Activated CD8-positive, alpha-beta T cell treated with anti-CD3 and anti-CD28 coated beads, Interleukin-2, amount 10 ng/mL, durations not matched to agents 7 days and 5 days (primary cell): ENCODE measurements around the gene ITPR1. TPM values are rescaled to one million over a fixed set of nuclear protein-coding genes. Genes with fewer than 3 reads are reported as not detected.

Source experiments
- ATAC-seq: fragments of 150-1000 bp; cut with Tn5 transposase; one replicate; pipeline ENCODE4 v1.10.0; 2021; ENCODE audit warnings: moderate library complexity
- CTCF ChIA-PET: fragments of 350-600 bp; sonication (Branson Sonifier 250); formaldehyde crosslinking; loops from one replicate; lab custom pipeline; 2021; ENCODE audit warnings: antibody characterized with exemption; lab: Charles Lee
- POLR2A ChIA-PET: fragments of 350-600 bp; sonication (Branson Sonifier 250); formaldehyde crosslinking; loops from one replicate; lab custom pipeline; 2021; ENCODE audit warnings: antibody characterized with exemption; lab: Charles Lee
- DNase-seq: peaks from one replicate; pipeline ENCODE4 v3.0.0-alpha.2; 2020
- H3K27ac Mint-ChIP-seq: one replicate; pipeline ENCODE4 v1.8.0; 2021; ENCODE audit warnings: mild to moderate bottlenecking, mixed read lengths
- H3K27me3 Mint-ChIP-seq: one replicate; pipeline ENCODE4 v1.8.0; 2021; ENCODE audit warnings: low read depth, mixed read lengths
- H3K36me3 Mint-ChIP-seq: one replicate; pipeline ENCODE4 v1.8.0; 2021; ENCODE audit warnings: low read depth, mixed read lengths
- H3K4me1 Mint-ChIP-seq: one replicate; pipeline ENCODE4 v1.8.0; 2021; ENCODE audit warnings: low read depth, mixed read lengths
- H3K4me3 Mint-ChIP-seq: one replicate; pipeline ENCODE4 v1.8.0; 2021; ENCODE audit warnings: mild to moderate bottlenecking, mixed read lengths
- H3K9me3 Mint-ChIP-seq: one replicate; pipeline ENCODE4 v1.8.0; 2022; ENCODE audit warnings: mixed read lengths; ENCODE audit not compliant: insufficient read depth
- total RNA-seq, 2 experiments: library from RNA; stranded (reverse); gene quantifications; one replicate each; pipeline ENCODE4 v1.2.3, GENCODE V29; 2021

The ITPR1 gene
- total RNA-seq, 2 experiments from 2014 or later, result 53.8 to 57.3 TPM

DNA sequence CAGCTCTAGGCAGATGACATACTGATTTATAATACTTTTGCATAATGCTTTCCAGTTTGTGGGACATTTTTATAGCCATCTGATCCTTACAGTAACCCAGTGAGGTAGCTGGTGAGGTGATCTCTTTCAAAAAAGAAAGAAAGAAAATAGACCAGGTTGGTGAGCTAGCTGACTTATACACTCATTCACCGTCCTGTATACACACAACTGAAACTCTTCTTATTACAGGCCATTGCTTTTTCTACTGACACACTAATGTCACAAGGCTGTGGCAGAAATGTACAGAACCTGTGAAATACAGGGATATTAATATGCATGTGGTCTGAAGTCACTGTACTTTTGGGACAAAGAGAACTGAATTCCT, 335.9 kb downstream of the ITPR1 start:
- ChIA-PET POLR2A (interaction anchor here (0.6 to 21.8 kb wide), 6 partner anchors 8 to 275 kb away, joined by 3 to 737 read pairs (median 4); partner anchors contain the start of gene BHLHE40), CTCF (interaction anchor here (0.6 to 17.3 kb wide), 7 partner anchors 13 to 190 kb away, joined by 3 to 272 read pairs (median 4); partner anchors contain the start of gene BHLHE40)
- Mint-ChIP-seq H3K4me1 (peaks cover 92% of the 10 kb centered on the region), H3K36me3 (peaks cover 85% of the 10 kb centered on the region), H3K27me3 (no peaks in the 10 kb centered on the region), H3K27ac (peak overlapping the region; percentile 86), H3K4me3 (peak overlapping the region; percentile 59), H3K9me3 (peaks cover 9% of the 10 kb centered on the region)
- no peak for DNase-seq
- ATAC-seq, result peak; percentile 12

DNA sequence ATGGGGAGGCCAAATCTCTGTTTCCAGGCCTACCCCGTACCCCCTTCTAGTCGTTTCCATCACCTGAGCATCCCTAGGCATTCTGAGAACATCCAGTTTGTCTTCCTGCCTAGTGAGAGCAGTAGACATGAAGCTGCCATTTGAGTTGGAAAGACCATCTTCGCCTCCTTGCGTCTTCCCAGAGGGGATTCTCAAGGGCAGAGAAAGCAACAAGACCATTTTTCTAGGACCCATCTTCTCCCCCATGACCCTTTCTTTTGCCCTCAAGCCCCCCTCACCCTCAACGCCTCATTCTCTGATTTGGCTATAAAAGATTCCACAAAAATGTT, 337.4 kb downstream of the ITPR1 start:
- Mint-ChIP-seq H3K27ac (peak overlapping the region; percentile 97), H3K9me3 (peaks cover 8% of the 10 kb centered on the region), H3K4me1 (peaks cover 92% of the 10 kb centered on the region), H3K27me3 (no peaks in the 10 kb centered on the region), H3K4me3 (peak overlapping the region; percentile 85), H3K36me3 (peaks cover 74% of the 10 kb centered on the region)
- DNase-seq (peak; percentile 37), ATAC-seq (no peak)
- CTCF ChIA-PET, result interaction anchor here (0.8 to 17.3 kb wide), 12 partner anchors 9 to 151 kb away, joined by 3 to 272 read pairs (median 6); partner anchors contain the start of gene BHLHE40
- POLR2A ChIA-PET, result interaction anchor here (0.7 to 21.8 kb wide), 12 partner anchors 9 to 185 kb away, joined by 3 to 737 read pairs (median 3); partner anchors contain the start of gene BHLHE40

DNA sequence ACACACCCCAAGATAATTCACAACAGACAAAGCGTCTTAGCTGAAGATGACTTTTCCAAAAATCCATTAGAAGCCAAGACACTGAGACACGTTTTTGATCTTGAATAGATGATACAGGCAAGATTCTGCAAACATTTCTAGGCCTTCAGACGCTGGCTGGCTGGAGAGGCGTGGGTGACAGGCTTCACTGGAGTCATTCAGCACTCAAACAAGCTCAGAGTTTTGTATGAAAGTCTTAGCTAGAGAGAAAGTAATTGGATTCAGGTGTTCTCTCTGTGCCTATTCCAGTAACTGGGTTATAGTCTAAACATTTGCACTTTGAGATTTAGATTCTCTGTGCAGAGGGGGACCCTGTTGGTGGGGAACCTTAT, 338.4 kb downstream of the ITPR1 start:
- ChIA-PET CTCF (interaction anchor here (0.8 to 17.3 kb wide), 12 partner anchors 10 to 181 kb away, joined by 3 to 272 read pairs (median 4); partner anchors contain the start of gene BHLHE40), POLR2A (interaction anchor here (0.7 to 21.8 kb wide), 9 partner anchors 9 to 169 kb away, joined by 3 to 737 read pairs (median 5); partner anchors contain the start of gene BHLHE40)
- Mint-ChIP-seq H3K4me1 (peaks cover 92% of the 10 kb centered on the region), H3K4me3 (peak overlapping the region; percentile 85), H3K27me3 (no peaks in the 10 kb centered on the region), H3K36me3 (peaks cover 75% of the 10 kb centered on the region), H3K9me3 (peaks cover 8% of the 10 kb centered on the region), H3K27ac (peak overlapping the region; percentile 97)
- ATAC-seq, result peak; percentile 21
- DNase-seq, result peak; percentile 68

DNA sequence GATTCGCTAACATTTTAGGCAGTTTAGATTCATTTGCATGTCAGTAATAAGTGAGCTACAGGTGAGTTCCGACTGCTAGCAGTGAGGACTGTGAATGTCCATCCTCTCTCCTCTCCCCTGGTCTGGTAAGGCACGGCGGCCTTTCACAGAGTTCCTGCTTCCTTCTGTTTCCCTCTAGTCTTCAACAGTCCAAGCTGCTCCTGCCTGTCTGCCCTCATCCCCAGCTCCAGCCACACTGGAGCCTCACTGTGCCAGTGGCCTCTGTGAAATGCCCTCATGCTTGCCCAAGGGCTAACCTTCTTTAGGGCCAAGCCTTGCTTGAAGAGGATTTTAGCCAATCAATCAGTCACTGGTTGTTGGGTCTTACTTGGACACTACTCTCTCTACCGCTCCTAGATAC, 340.3 kb downstream of the ITPR1 start:
- no peak for ATAC-seq
- Mint-ChIP-seq H3K27ac (peak overlapping the region; percentile 92), H3K4me1 (peaks cover 92% of the 10 kb centered on the region), H3K36me3 (peaks cover 75% of the 10 kb centered on the region), H3K4me3 (peak overlapping the region; percentile 65), H3K27me3 (no peaks in the 10 kb centered on the region), H3K9me3 (no peaks in the 10 kb centered on the region)
- POLR2A ChIA-PET, result interaction anchor here (1.0 to 21.8 kb wide), 5 partner anchors 10 to 178 kb away, joined by 3 to 737 read pairs (median 131); partner anchors contain the start of gene BHLHE40
- DNase-seq, result no peak
- CTCF ChIA-PET, result interaction anchor here (1.0 to 17.3 kb wide), 8 partner anchors 8 to 148 kb away, joined by 3 to 272 read pairs (median 15); partner anchors contain the start of gene BHLHE40

DNA sequence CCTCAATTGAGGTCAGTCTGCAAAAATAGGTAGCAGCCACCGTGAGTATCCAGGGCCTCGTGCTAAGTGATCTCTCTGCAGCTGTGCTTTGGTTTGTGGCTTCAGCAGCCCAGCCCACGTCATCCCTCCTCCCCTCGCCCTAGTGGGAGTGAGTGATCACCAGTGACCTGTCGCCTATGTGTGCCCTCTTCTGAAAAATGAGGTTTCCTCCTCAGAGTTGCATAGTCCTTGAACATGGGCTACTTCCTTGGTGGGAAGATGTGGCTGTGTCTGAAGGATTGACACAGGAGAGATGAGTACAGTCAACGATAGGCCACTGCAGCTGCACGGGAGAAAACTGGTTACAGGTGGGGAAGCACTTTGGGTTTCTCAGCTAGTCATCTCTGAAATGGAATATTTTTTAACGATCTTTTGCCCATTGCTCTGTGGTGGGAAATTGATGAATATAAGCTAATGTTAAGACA, 341.3 kb downstream of the ITPR1 start:
- POLR2A ChIA-PET, result interaction anchor here (0.8 to 21.8 kb wide), 12 partner anchors 8 to 354 kb away, joined by 3 to 737 read pairs (median 4); partner anchors contain the start of genes BHLHE40, EDEM1 and ITPR1
- CTCF ChIA-PET, result interaction anchor here (0.6 to 17.3 kb wide), 14 partner anchors 9 to 218 kb away, joined by 3 to 272 read pairs (median 3); partner anchors contain the start of gene BHLHE40
- ATAC-seq, result peak; percentile 59
- peak; percentile 89 for DNase-seq
- Mint-ChIP-seq H3K9me3 (no peaks in the 10 kb centered on the region), H3K36me3 (peaks cover 75% of the 10 kb centered on the region), H3K27ac (peak overlapping the region; percentile 92), H3K4me1 (peaks cover 91% of the 10 kb centered on the region), H3K27me3 (no peaks in the 10 kb centered on the region), H3K4me3 (peak overlapping the region; percentile 65)

DNA sequence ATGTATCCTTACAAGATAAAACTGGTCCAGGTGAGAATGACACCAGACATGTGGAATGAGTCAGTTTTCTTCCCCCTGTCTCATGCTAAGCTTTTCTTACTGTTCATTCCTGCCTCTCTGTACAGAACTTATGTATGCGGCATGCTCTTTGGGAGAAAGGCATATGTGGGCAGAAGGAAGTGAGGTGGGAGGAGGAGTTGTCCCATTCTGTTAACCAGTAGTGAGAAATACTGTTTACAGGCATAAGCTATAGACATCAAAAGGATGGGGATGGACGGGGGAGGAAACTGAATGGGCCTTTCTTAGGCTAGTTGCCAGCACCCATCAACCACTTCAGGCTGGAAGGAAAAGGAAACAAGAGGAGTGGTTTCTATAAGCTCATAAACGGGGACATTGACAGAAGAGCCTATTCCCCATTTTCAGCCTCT, 342.5 kb downstream of the ITPR1 start:
- Mint-ChIP-seq H3K27ac (peak overlapping the region; percentile 92), H3K9me3 (no peaks in the 10 kb centered on the region), H3K27me3 (no peaks in the 10 kb centered on the region), H3K4me3 (peak overlapping the region; percentile 25), H3K36me3 (peaks cover 73% of the 10 kb centered on the region), H3K4me1 (peaks cover 93% of the 10 kb centered on the region)
- no peak for ATAC-seq
- ChIA-PET CTCF (interaction anchor here (1.2 to 17.3 kb wide), 6 partner anchors 9 to 145 kb away, joined by 3 to 272 read pairs (median 18); partner anchors contain the start of gene BHLHE40), POLR2A (interaction anchor here (0.6 to 21.8 kb wide), 10 partner anchors 8 to 343 kb away, joined by 4 to 737 read pairs (median 4); partner anchors contain the start of genes BHLHE40 and ITPR1)
- no peak for DNase-seq

DNA sequence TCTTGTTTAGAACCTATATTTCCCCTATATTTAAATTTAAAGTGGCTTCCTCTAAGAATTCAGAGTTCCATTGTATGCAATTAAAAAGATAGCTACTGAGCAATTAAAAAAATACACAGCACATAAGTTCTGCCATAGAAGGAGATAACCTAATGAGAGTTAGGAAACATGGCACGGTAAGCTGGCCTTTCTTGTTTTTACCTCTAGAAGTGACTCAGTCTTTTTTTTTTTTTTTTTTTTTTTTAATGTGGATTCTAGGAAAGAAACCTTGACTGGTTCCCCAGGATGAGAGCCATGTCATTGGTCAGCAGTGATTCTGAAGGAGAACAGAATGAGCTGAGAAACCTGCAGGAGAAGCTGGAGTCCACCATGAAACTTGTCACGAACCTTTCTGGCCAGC, 343.4 kb downstream of the ITPR1 start:
- Mint-ChIP-seq H3K9me3 (no peaks in the 10 kb centered on the region), H3K36me3 (peaks cover 78% of the 10 kb centered on the region), H3K27ac (peak overlapping the region; percentile 92), H3K27me3 (no peaks in the 10 kb centered on the region), H3K4me3 (no peak overlapping the region), H3K4me1 (peaks cover 93% of the 10 kb centered on the region)
- ATAC-seq (no peak), DNase-seq (no peak)
- CTCF ChIA-PET, result interaction anchor here (1.0 to 17.3 kb wide), 7 partner anchors 12 to 221 kb away, joined by 3 to 272 read pairs (median 6); partner anchors contain the start of gene BHLHE40
- POLR2A ChIA-PET, result interaction anchor here (13.4 to 21.8 kb wide), 2 partner anchors 15 to 145 kb away, joined by 250 to 737 read pairs; partner anchors contain the start of gene BHLHE40

DNA sequence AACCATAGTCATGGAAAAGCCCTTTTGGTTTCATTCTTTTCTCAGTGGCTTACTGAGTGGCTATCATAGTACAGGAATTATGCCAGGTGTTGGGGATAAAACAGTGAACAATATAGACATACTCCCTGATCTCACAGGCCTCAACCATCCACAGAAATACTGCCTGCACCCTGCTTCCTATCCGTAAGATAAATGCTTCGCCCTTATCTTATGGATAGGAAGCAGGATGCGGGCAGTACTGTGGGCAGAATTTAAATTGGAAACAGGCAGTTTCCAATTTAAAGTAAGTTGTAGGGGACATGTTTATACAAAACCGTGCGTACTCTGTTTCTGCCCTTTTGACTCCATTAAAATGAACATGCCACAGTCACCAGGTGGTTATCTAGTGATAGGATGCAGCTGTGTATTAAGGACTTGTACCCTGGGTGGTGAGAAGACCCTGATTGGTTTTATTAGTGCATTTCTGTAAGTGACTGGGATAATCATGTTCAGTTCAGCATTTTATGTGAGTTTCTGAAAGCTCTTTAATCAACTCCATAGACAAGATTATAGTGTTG, 344.3 kb downstream of the ITPR1 start:
- Mint-ChIP-seq H3K9me3 (no peaks in the 10 kb centered on the region), H3K4me1 (peaks cover 94% of the 10 kb centered on the region), H3K27me3 (no peaks in the 10 kb centered on the region), H3K36me3 (peaks cover 74% of the 10 kb centered on the region), H3K4me3 (no peak overlapping the region), H3K27ac (peak overlapping the region; percentile 92)
- CTCF ChIA-PET, result interaction anchor here (1.0 to 17.3 kb wide), 7 partner anchors 12 to 220 kb away, joined by 3 to 272 read pairs (median 6); partner anchors contain the start of gene BHLHE40
- no peak for ATAC-seq
- POLR2A ChIA-PET, result interaction anchor here (0.6 to 21.8 kb wide), 2 partner anchors 9 to 144 kb away, joined by 3 to 737 read pairs; partner anchors contain the start of gene BHLHE40
- no peak for DNase-seq

DNA sequence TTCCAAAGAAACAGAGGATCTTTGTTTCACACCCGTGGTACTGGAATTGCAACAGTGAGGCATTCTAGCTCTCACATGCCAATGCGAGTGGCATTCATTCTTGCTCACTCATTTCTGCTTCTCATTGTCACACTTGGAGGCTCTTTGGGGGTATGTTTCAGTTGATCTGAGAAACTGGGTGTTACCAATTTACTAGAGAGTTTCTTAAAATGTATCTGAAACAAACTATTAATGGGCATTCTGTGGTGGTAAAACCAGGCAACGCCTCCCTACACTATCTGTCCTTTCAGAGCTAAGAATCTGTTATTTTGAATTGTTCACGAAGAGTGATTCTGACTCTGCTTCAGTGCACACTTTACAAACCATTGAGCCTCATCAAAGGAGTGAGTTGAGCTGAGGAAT, 345.5 kb downstream of the ITPR1 start:
- H3K27me3 Mint-ChIP-seq, result no peaks in the 10 kb centered on the region
- CTCF ChIA-PET, result interaction anchor here (0.8 to 17.3 kb wide), 4 partner anchors 11 to 199 kb away, joined by 3 to 272 read pairs (median 32); partner anchors contain the start of gene BHLHE40
- peak; percentile 4 for DNase-seq
- peaks cover 94% of the 10 kb centered on the region for H3K4me1 Mint-ChIP-seq
- no peak for ATAC-seq
- peaks cover 75% of the 10 kb centered on the region for H3K36me3 Mint-ChIP-seq
- H3K4me3 Mint-ChIP-seq, result no peak overlapping the region
- POLR2A ChIA-PET, result interaction anchor here (1.1 to 21.8 kb wide), 3 partner anchors 10 to 143 kb away, joined by 3 to 737 read pairs (median 5); partner anchors contain the start of gene BHLHE40
- H3K27ac Mint-ChIP-seq, result no peak overlapping the region
- peaks cover under 1% of the 10 kb centered on the region for H3K9me3 Mint-ChIP-seq

DNA sequence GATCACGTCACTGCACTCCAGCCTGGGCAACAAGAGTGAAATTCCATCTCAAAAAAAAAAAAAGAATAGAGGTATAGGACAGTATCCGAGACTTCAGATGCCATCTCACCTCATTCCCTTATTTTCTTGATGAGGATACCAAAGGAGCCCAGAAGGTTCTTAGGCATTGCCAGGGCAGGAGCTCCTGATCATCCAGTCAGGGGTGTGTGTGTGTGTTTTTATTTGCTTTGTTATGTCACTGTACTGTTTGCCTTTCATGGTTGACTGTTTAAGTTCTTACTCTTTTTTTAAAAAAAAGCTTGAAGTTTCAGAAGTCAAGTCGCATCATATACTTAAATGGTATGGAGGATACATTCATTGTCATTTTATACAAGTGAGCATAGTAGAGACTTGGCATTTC, 346.1 kb downstream of the ITPR1 start:
- peaks cover 4% of the 10 kb centered on the region for H3K9me3 Mint-ChIP-seq
- ChIA-PET CTCF (interaction anchor here (1.3 to 17.3 kb wide), 4 partner anchors 10 to 142 kb away, joined by 3 to 272 read pairs (median 28); partner anchors contain the start of gene BHLHE40), POLR2A (interaction anchor here (0.7 to 21.8 kb wide), 4 partner anchors 9 to 160 kb away, joined by 3 to 737 read pairs (median 4); partner anchors contain the start of gene BHLHE40)
- H3K27ac Mint-ChIP-seq, result no peak overlapping the region
- H3K4me3 Mint-ChIP-seq, result no peak overlapping the region
- ATAC-seq (no peak), DNase-seq (no peak)
- H3K36me3 Mint-ChIP-seq, result peaks cover 73% of the 10 kb centered on the region
- no peaks in the 10 kb centered on the region for H3K27me3 Mint-ChIP-seq
- peaks cover 93% of the 10 kb centered on the region for H3K4me1 Mint-ChIP-seq

DNA sequence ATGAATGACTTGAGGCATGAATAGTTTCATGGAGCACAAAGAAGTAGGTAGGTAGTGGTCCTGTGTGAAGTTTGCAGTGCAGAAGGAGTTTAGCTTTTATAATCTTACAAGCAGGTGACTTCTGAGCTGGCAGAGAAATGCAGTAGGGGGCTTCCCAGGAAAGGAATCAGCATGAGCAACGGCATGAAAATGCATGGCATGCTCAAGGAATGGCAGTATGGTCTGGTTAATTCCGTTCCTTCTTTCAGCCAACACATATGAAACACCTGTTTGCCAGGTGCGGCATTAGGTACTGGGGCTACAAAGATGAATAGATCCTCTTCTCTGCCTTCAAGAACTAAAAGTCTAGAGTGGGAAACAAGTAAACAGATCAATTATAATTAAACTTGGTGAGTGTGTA, 348.1 kb downstream of the ITPR1 start:
- POLR2A ChIA-PET, result interaction anchor here (0.6 to 21.8 kb wide), 7 partner anchors 9 to 140 kb away, joined by 3 to 737 read pairs (median 13); partner anchors contain the start of gene BHLHE40
- Mint-ChIP-seq H3K27me3 (no peaks in the 10 kb centered on the region), H3K9me3 (peaks cover 4% of the 10 kb centered on the region), H3K36me3 (peaks cover 76% of the 10 kb centered on the region), H3K4me3 (no peak overlapping the region), H3K27ac (peak overlapping the region; percentile 86), H3K4me1 (peaks cover 93% of the 10 kb centered on the region)
- CTCF ChIA-PET, result interaction anchor here (0.7 to 1.8 kb wide), 18 partner anchors 8 to 186 kb away, joined by 3 to 13 read pairs (median 6); no protein-coding TSS in a partner anchor
- ATAC-seq, result no peak
- no peak for DNase-seq
